HG03439 (cell line): ENCODE data around the gene CCL11.
"Not testable (repeated sequence)": the region's sequence is repeated elsewhere in the genome, so short reads cannot be mapped to it uniquely, and the experiment has no call there.

Source experiments
- ATAC-seq: cut with Tn5 transposase; IDR thresholded peaks from one replicate; pipeline ENCODE4 v1.9.1; 2021; ENCODE audit warnings: mild to moderate bottlenecking, moderate library complexity; ENCODE audit not compliant: unreplicated experiment

Gene CCL11

GRCh38 chr17:34306466-34306865, 20.9 kb downstream of the CCL11 start:
- ATAC-seq, result no peak

- ATAC-seq, result no peak
These were observed 21.6 kb downstream of the CCL11 start for GRCh38 chr17:34307110-34307509.

GRCh38 chr17:34308371-34308770, 22.8 kb downstream of the CCL11 start:
- ATAC-seq, result no peak

- ATAC-seq, result no peak
These were observed 25.7 kb downstream of the CCL11 start for GRCh38 chr17:34311291-34311690.

- ATAC-seq, result no peak
These were observed 26.5 kb downstream of the CCL11 start for GRCh38 chr17:34312080-34312479.

GRCh38 chr17:34313164-34313563, 27.6 kb downstream of the CCL11 start:
- ATAC-seq, result no peak

- no peak for ATAC-seq
These were observed 28.7 kb downstream of the CCL11 start for GRCh38 chr17:34314279-34314678.

GRCh38 chr17:34318474-34318873, 32.9 kb downstream of the CCL11 start:
- no peak for ATAC-seq

GRCh38 chr17:34319039-34319483, 33.5 kb downstream of the CCL11 start, which contains the start of gene CCL8:
CCL8 (plus strand) TSS chr17:34319435; CDS start chr17:34319502, 67 bp downstream.
- ATAC-seq, result no peak

- no peak for ATAC-seq
These were observed 36.4 kb downstream of the CCL11 start for GRCh38 chr17:34321964-34322363.

- ATAC-seq, result not testable (repeated sequence)
These were observed 42.0 kb downstream of the CCL11 start for GRCh38 chr17:34327580-34327979.

- ATAC-seq, result no peak
These were observed 52.2 kb downstream of the CCL11 start for GRCh38 chr17:34337701-34338100.
